Neural progenitor cell (in vitro differentiated cells): ENCODE measurements around the gene FAM3B.

Experiments used
- EZH2 ChIP-seq: fragments of 200-600 bp; sonication (generic); IDR thresholded peaks from 2 replicates; pipeline ENCODE4 v1.6.1; 2017; ENCODE audit warnings: antibody characterized with exemption, mild to moderate bottlenecking, moderate library complexity
- TF ChIP-seq, protein P1 (sequence below): fragments of 200-600 bp; sonication (generic); IDR thresholded peaks from 2 replicates; pipeline ENCODE4 v1.5.1; 2017; ENCODE audit warnings: antibody characterized with exemption, mild to moderate bottlenecking

DNA sequence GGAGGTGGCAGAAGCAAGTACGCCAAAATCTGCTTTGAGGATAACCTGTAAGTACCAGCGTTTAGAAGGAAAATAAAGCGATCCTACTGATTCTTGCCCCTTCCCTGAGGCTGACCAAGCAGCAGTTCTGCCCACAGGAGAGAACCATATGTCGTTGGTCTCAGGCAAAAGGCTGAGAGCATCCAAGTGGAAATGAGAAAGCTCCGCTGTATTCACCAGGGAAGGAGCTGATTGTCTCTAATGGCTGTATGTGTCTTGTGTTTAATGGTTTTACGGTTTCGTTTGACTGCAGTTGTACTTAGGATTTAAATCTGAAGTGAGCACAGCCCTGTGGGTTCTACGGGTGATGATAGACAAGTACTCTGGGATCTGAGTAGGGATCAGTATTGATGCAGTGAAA is 21.9 kb downstream of the FAM3B start:
- TF ChIP-seq, protein P1, sequence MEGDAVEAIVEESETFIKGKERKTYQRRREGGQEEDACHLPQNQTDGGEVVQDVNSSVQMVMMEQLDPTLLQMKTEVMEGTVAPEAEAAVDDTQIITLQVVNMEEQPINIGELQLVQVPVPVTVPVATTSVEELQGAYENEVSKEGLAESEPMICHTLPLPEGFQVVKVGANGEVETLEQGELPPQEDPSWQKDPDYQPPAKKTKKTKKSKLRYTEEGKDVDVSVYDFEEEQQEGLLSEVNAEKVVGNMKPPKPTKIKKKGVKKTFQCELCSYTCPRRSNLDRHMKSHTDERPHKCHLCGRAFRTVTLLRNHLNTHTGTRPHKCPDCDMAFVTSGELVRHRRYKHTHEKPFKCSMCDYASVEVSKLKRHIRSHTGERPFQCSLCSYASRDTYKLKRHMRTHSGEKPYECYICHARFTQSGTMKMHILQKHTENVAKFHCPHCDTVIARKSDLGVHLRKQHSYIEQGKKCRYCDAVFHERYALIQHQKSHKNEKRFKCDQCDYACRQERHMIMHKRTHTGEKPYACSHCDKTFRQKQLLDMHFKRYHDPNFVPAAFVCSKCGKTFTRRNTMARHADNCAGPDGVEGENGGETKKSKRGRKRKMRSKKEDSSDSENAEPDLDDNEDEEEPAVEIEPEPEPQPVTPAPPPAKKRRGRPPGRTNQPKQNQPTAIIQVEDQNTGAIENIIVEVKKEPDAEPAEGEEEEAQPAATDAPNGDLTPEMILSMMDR = no peak
- no peak for TF ChIP-seq EZH2
